GM19035 (cell line): ENCODE results near the gene TTC32.
"Not testable (repeated sequence)": the region's sequence is repeated elsewhere in the genome, so short reads cannot be mapped to it uniquely, and the experiment has no call there.

ENCODE experiments used
- ATAC-seq: cut with Tn5 transposase; IDR thresholded peaks from one replicate; pipeline ENCODE4 v1.9.1; 2021; ENCODE audit not compliant: unreplicated experiment

TTC32 gene

DNA sequence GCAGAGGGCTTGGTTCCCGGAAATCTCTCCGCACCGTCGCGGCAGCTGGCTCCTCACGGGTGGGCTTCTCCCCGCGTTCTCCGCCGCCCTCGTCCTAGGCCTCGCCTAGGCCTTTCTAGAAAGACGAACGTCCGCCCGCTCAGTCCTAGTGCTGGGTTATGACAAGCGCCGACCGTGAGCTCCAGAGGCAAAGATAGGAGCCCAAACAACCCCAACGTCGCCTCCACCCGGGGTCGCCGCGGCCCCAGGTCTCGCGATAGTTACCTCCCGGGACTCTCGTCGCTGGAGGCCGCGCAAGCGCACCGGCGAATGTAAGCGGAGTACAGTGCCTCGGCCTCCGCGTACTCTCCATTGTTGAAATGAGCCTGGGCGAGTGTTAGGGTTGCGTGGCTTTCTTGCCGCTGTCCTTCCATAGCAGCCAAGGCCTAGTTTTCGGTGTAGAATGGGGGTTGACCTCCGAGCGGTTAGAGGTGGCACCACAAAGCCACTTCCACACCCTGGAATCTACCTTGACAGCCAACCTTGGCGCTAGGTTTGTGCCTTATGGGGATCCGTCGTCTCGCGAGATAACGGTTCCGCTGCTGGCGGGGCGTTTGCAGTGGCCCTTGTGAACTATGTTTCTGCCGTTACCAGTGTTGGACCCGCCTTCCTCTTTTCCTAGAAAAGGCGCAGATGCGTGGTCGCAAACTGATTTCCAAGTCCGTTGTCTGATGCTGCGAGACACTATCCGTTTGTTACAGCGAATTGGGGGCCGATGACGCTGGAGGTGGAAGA lies at the start of gene TTC32:
TTC32 (minus strand) TSS at position 542 of the 774 bp plus-strand sequence; CDS start at position 413, 129 bp downstream.
- peak; percentile 84 for ATAC-seq

DNA sequence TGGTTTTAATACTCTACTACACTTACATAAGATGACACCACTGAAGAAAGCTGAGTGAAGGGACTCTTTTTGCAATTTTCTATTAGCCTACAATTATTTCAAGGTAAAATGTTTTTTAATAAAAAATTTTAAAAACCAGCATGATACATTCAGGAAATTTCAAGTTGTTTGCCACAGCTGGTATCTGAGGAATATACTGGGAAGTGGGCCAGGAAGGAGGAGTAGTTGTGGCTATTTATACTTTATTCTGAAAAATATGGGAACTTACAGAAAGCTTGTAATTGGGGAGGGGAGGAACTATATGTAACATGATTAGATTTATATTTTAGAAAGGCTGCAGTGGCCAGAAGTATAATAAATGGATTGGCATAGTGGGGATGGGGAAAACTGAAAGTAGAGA lies 47.3 kb upstream of the TTC32 start:
- ATAC-seq = no peak

DNA sequence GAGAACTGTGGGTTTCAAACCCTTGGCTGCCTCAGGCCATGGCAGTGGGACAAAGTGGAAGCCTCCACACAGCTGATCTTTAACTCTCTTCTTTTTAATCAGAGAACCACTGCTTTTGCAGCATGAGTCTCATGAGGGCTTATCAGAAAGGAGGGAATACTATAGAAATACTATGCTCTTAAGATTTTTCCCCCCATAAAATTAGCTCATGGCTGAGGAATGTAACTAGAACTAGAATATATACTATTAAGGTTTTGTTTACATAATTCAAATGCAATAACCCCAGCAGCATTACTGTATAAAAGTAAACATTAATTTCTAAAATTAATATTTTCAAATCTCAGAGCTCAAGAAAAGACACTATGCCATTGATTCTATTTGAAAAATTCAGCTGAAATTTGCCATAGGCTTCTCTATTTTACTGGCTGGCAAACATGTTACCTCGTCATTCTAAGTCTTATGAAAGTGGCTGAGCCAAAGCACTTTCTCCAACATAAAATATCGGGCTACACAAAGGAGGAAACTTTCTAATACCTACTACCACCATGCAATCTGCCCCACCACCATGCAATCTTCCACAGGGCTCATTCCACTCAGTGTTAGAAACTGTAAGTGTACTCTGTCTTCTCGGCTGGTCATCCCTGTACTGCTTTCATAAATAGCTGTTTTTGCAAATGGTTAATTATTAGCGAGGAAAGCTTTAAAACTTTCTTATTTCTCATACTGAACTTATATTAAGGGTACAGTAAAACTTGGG lies 45.6 kb upstream of the TTC32 start:
- no peak for ATAC-seq

DNA sequence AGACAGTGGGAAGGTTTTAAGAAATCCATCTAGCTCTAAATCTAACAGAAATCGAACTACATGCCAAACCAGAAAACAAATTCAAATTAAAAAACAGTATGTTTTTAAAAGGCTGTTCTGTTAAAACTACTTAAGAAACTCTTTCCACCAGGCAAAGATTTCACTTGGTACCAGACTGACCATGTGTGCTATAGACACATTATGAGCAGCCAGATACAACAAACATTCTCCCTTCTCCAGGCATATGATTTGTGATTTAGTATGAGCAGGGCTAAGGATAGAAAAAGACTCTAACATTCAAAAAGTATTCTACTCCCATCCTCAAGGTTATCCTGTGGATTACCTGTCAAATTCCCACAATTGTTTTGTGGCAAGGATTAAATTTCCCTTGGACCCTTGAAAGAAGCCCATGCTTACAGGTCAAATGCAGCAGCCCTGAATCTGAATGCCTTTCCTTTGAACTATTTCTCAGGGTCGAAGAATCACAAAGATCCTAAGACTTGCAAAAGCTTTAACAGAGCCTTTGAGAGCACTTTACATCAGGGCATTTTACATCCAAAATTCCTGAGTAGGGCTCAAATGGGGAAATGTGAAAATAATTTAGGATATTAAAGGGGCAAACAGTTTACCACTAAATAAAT lies 42.5 kb upstream of the TTC32 start:
- ATAC-seq = no peak

DNA sequence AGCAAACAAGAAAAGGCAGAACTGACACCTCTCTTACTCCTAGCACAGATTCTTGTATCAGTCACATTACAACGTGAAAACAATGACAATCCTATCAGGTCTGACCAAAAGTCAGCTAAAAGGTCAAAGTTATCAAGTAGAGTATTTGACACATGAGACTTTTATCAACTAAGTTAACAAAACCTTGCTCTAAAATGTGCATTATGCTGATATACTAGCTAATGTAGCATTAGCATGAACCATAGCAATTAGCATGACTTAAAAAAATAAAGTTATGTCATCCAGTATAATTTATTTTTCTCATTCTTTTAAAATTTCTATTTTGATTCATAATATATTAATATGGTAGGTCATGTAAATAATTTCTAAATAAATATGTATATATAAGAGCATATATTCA lies 41.4 kb upstream of the TTC32 start:
- no peak for ATAC-seq

DNA sequence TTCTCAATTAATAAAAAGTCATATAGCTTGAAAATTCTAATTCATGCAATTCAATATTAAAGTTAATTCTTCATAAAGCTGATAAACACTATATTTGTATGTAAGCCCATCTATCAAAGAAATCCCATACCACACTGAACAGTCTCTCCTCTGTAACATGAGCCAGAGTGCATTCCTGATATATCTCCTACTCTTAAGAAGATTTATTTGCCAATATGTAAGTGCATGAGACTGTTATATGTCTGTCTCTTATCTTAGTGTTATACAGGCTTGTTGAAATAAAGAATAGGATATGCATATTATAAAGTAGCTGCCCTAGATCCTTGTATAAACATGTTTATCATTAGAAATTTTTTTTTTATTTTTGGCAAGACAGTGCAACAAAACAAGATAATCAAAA lies 40.4 kb upstream of the TTC32 start:
- ATAC-seq = no peak

DNA sequence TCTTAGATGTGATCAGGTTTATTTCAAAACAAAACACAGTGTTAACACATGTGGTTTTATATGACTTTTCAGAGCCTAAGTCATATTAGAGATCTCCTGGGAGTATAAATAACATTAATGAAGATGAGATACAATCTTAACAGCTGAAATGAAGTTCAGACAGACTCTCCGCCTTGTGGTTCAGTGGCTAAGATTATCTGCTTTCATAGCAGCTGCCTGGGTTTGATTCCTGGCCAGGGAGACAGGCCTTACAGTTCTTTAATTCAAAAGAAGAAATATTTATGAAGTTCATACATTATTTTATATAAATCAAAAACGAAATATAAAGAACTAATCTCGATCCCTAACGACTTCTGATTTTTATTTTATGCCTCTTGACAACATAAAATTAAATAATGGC lies 35.2 kb upstream of the TTC32 start:
- ATAC-seq = no peak

DNA sequence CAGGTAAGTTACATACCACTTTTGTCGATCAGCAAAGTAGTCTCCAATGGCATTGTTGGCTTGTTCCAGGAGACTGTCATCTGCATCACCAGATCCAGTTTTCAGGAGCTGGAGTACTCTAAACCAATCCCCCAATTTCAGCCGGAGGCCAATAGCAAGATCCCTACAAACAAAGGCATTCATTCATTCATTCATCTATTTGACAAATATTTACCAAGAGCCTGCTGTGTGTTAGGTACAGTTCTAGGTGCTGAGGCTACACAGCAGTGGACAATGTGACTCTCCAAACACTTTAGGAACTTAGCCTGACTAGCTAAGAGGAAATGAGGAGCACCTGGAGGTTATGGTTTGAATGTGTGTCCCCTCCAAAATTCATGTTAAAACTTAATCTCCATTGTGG lies 34.4 kb upstream of the TTC32 start:
- no peak for ATAC-seq

DNA sequence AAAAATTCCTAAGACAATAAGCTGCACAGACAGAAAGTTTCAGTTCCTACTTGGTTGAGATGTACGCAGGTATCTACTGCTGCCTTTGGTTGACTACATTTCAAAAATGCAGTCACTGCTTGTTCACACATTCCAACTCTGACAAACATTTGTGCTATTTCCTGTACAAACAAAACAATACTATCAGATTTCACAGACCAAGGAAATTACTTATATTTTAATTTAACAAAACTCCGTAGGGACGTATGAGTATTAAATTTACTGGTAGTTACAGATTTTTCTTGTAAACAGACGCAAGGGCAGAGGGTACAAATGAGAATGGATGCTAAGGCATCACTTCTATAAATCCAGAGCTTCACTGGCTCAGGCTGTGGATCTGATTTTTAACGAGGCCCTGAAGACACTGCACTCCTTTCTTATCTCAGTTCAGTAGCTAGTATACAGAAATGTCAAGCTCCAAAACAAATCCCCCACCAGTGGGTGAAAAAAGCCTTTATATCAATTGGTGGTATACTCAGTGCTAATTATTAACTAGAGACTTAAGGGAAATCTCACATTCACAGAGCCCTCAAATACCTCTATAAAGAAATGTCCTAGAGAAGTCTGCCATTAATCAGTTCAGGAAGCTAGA lies 31.7 kb upstream of the TTC32 start:
- ATAC-seq = peak; percentile 74

DNA sequence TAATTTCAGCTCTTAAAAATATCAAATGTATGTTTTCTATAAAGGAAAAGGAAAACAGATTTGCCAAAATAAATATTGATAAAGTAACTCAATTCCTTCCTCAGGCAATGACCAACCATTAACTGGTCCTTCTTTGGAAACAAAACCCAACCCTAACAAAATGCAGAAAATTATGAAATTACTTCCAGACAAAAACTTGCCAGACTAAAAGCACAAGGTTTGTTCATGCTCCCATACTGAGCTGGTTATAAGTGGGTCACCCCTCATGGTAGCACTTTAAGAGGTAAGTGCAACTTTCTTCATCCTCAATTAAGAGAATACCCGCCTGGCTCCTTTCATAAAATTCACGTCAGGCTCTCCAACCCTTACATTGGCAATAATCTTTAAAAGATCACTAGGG lies 31.1 kb upstream of the TTC32 start:
- no peak for ATAC-seq

DNA sequence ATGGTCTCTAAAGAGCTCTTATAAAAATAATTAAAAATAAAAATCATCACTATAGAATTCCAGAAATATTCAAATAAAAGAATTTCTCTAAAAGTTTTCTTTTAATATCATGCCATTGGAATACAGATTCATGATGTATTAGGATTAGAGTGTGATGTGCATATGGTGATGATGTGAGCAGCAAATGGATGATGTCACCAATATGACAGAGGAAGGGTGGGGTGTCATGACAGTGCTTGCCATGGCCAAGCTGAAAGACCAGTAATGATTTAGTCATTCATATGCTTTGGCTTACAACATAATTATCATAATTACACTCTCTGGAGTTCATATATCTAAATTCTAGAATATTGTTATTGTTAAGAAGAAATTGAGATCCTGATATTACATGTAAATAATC lies 27.4 kb upstream of the TTC32 start:
- ATAC-seq = no peak

DNA sequence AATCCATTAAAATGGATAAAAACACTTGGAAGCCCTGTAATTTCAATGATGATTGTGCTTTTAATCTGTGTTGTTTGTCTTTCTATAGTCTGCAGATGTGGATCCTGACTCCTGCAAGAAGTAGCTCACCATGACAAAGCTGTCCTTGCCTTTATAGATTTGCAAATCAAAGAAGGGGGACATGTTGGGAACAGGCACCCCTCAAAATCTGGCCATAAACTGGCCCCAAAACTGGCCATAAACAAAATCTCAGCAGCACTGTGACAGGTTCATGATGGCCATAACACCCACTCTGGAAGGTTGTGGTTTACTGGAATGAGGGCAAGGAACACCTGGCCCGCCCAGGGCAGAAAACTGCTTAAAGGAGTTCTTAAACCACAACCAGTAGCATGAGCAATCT lies 26.0 kb upstream of the TTC32 start:
- not testable (repeated sequence) for ATAC-seq

DNA sequence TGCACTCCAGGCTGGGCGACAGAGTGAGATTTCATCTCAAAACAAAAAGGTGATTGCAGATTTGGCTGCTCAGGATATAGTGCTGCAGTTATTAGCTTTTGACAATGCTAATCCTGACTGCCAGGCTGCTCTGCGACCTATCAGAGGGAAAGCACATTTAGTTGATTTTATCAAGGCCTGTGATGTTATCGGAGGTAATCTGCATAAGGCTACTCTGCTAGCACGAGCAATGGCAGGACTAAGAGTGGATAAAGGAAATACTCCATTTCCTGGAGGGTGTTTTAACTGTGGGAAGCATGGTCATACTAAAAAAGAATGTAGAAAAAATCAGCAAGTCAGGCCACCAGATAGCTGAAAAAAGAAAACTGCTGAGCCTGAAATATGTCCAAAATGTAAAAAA lies 22.7 kb upstream of the TTC32 start:
- not testable (repeated sequence) for ATAC-seq

DNA sequence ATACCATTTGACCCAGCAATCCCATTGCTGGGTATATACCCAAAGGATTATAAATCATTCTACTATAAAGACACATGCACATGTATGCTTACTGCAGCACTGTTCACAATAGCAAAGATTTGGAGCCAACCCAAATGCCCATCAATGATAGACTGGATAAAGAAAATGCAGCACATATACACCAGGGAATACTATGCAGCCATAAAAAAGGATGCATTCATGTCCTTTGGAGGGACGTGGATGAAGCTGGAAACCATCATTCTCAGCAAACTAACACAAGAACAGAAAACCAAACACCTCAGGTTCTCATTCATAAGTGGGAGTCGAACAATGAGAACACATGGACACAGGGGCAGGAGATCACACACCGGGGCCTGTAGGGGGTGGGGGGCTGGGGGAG lies 20.4 kb upstream of the TTC32 start:
- ATAC-seq = not testable (repeated sequence)

DNA sequence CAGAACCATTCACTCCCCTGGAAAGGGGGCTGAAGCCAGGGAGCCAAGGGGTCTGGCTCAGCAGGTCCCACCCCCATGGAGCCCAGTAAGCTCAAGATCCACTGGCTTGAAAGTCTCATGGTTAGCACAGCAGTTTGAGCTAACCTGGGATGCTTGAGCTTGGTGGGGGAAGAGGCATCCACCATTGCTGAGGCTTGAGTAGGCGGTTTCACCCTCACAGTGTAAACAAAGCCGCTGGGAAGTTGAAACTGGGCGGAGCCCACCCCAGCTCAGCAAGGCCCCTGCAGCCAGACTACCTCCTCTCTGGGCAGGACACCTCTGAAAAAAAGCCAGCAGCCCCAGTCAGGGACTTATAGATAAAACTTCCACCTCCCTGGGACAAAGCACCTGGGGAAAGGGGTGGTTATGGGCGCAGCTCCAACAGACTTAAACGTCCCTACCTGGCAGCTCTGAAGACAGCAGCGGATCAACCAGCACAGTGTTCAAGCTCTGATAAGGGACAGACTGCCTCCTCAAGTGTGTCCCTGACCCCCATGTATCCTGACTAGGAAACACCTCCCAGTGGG lies 14.7 kb upstream of the TTC32 start:
- ATAC-seq = no peak

DNA sequence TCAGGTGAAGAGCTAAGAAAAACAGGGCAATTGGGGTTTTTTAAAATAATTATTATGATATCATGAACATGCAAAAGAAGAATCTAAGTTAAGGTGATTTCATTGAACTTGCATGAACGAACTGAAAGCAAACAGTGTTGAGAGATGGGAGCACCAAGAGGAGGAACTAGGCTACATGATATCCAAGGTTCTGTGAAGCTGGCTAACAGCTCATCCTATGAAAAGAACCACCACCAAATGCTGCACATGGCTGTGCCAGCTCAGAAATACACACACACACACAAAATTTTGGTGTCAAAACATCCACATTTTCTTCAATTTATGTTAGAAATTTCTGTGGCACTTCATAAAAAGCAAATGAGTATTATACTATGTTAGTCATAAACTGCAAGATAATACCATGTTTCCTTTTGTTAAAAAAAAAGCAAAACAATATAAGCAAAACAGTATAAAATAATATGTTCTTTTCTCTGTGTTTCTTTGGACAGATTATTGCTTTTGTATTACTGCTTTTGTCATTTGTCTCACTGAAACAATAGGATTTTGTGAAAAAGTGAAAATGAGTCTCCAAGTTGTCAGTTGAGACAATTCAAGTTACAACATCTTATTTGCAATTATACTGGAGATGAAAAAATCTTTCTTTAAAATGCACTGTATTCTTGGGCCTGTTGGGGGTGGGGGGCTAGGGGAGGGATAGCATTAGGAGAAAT lies 12.6 kb upstream of the TTC32 start:
- ATAC-seq = no peak

DNA sequence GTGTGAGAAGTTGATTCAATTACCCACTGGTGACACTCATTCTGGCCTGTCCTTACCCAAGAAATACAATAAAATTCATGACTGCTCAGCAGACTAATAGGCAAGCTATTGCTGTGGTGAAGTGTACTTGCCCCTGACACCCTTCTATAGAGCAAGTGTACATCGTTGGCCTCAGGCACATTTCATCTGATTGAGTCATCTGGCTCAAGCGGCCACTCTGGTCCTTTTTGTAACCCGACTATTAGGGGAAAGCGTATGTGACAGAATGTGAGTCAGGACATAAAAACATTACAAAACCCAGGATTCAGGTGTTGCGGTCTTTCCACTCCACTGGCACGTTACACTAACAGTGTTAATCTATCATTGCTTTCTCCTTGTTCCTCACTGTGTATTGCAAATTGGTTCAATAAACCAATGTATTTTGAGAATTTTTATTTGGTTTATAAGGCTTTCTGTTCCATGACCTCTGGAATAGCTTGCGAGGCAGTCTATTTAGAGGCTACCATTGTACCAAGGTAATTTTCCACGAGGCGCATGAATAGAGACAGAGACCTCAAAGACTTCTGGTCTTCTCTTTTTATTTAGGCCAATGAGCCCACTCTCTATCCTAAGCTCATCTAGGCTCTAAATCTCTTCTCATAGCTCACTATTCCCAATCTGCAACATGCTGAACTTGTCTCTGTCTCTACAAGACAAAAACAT lies 10.2 kb upstream of the TTC32 start:
- ATAC-seq = no peak

DNA sequence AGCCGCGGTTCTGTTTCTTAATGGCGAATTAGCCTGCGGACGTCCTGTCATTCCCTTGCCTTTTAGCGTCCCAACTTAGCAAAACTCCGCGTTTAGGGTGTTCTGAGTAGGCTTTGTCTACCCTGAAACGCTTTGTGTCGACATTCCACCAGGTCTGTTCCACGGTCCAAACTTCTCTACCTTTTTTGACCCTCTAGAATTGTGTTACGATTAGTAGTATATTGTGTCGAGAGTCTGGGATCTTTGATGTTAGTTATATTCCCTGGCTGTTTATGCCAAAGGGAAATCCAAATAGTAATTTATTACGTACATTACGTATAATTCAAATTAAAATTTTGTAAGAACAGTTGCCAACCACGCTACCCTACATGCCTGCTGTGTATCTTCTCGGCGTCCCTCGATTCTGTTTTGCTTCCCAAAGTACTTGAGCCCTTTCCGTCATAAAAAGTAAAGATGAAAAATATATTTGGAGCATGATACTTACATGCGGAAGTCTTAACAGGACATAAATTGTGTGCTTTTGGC lies 495 bp upstream of the TTC32 start:
- peak; percentile 6 for ATAC-seq

DNA sequence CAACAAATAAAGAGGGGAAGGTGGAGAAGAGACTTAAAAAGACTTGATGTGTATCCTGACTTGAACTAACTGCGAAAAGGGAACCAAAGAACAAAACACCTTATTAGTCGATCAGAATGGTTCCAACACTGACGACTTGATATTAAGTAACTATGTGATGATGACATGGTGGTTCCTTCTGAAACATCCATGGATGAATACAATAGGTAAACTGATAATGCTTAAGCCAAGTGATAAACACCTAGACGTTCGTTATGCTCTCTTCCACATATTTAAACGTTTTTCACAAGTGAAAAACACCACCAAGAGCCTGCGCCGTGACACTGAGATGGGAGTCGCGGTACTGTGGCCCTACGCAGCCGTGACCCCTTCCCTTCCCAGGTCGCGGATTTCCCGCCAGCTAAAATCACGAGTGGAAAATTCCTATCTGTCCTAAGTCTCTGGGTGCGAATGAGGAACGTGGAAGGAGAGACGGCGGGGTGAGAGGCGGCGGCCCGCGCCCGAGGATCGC lies 797 bp downstream of the TTC32 start:
- peak; percentile 2 for ATAC-seq
